GM18499 (cell line): ENCODE measurements around the gene GRIA3.

ENCODE experiments used
- ATAC-seq: cut with Tn5 transposase; IDR thresholded peaks from one replicate; pipeline ENCODE4 v1.9.1; 2021; ENCODE audit warnings: moderate number of reproducible peaks; ENCODE audit not compliant: insufficient read depth, unreplicated experiment

The GRIA3 gene

DNA sequence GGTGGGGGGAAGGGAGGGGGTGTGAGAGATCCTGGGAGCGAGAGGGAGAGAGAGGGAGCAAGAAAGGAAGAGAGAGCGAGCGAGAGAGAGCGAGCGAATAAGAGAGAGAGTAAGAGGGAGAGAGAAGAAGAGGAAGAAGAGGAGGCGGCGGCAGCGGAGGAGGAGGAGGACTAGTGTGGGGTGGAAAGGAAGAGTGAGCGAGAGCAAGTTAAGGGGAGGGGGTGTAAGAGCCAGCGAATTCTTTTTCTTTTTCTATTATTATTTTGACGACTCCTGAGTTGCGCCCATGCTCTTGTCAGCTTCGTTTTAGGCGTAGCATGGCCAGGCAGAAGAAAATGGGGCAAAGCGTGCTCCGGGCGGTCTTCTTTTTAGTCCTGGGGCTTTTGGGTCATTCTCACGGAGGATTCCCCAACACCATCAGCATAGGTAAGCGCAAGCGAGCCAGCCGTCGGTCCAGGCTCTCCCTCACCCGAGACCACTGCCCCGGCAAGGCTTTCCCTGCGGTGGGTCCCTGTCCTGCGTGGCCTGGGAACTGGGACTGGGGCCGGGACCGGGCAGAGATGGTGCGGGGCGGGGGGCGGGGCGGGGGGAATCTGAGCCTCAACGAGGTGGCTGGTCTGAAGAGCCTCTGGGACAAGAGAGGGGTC is at the start of gene GRIA3:
GRIA3 (plus strand) TSS at position 60 of the 647 bp plus-strand sequence; CDS start at position 318, 258 bp downstream.
- no peak for ATAC-seq

DNA sequence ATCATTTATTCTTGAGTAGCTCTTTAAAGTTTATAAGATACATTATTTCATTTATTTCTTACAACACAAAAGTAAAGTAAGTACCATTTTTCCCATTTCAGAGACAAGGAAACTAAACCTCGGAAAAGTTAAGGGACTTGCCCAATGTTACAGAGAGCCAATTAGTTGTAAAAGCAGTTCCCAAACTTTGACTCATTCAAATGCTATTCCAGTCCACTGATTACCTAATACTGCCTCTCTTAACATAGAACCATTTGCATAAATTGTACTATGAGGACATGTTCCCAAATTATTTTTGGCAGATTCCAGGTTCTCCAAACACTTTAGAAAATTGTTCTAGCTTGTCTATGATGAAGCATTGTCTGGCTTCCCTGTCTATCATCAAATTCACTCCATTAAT is 45.6 kb upstream of the GRIA3 start:
- ATAC-seq, result no peak

DNA sequence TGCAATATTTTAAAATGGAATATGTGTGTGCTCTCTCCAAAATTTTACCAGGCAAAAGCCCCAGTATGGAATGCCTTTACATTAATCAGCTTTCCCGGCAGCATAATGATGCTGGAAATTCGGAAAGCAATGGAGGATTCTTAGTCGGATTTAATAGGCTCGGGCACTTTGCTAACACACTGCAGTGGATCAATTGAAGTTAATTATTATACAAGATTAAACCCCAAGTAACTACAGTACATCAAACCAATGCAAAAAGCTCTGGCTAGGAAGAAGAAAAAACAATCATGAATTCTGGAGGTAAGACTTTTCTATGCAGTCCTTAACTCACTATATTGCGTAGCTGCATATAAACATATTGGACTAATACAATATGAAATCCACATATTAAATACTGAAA is 43.6 kb upstream of the GRIA3 start:
- ATAC-seq, result no peak

DNA sequence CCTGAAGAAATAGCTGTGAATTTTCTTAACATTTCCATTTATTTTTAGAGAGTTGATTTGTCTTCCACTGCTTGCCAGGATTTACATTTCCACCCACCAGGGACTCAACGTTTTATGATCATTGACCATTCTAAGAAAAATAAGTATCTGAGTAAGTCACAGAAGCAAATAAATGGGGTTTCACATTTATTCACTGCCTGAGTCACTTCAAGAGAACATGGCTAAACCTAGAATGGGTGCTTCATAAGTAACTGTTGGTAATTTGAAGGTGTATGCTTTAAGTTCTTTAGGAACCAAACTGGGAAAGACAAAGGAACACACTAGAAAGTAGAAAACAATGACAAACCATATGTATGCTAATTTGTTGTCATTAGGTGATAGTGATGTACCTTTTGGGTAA is 43.2 kb upstream of the GRIA3 start:
- no peak for ATAC-seq

DNA sequence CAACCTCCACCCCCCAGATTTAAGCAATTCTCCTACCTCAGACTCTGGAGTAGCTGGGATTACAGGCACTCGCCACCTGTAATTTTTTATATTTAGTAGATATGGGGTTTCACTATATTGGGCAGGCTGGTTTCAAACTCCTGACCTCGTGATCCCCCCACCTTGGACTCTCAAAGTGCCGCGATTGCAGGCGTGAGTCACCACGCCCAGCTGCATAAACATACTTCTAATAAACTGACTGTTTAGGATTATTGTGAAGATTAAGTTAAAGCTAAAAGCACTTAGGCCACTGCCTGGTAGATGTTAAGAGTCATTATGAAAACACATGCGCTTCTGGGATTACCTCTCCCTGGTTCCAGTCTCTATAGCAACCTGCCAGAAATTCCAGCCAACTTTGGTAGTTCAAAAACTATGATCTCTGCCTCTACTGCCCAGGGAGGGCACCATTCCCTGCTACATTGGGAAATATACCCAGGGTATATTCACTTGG is 30.2 kb upstream of the GRIA3 start:
- no peak for ATAC-seq

DNA sequence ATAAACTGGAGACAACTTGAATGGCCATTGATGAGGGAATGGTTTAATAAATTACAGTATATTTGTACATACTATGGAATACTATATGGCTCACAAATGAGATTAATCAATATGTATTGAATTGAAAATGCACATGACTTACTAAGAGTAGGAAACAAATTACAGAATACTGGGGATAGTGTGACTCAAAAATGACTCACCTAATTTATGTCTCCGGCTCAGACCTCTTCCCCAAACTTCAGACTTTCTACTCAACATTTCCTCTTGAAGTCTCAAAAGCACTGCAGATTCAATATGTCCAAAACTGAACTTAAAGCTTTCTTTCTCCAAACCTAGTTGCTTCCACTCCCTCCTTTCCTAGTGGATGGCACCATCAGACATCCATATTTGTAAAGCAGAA is 28.8 kb upstream of the GRIA3 start:
- no peak for ATAC-seq

DNA sequence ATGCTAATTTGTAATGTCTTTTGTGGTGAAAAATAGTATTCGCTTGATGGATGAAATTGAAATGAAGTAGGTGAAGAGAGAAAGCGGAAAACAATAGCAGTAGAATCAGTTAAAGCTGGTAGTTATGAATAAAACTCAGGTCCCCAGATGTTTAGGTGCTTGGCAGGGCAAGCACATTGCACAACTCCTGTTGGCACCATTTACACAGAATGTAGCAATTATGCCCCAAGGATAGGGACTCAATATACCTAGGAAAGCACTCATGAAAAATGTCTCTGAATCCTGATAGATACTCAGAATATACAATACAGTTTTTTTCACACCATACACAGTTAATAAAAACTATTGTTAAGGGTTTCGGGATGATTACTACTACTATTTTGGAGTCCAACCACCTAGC is 26.5 kb upstream of the GRIA3 start:
- no peak for ATAC-seq

DNA sequence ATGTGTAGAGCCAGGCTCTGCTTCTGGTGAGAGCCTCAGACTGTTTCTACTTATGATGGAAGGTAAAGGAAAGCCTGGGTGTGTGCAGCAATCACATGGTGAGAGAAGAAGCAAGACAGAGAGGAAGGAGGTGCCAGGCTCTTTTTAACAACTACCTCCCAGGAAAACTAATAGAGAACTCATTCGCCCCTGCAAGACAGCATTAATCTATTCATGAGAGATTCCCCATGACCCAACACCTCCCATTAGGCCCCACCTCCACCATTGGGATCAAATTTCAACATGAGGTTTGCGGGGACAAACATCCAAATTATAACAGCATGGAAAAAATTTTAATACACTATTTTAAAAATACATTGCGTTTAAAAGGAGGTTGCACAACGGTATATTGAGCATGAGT is 24.7 kb upstream of the GRIA3 start:
- no peak for ATAC-seq

DNA sequence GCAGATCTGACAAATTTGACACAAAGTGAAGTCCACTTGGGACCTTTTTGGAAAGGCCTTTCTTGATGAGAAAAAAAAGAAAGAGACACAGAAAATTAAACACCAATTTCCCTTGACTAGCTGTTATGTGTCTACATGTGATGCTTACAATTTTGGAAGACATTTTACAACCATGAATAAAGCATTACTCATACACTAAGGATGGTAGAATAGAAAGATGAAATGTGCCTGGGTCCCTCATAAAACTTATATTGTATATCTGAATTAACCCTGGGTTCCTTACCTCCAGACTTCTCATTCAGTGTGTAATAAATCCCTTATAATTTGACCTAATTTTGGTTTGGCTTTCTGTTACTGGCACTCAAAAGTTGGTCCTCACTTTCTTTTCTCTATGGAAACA is 16.5 kb upstream of the GRIA3 start:
- ATAC-seq, result no peak

DNA sequence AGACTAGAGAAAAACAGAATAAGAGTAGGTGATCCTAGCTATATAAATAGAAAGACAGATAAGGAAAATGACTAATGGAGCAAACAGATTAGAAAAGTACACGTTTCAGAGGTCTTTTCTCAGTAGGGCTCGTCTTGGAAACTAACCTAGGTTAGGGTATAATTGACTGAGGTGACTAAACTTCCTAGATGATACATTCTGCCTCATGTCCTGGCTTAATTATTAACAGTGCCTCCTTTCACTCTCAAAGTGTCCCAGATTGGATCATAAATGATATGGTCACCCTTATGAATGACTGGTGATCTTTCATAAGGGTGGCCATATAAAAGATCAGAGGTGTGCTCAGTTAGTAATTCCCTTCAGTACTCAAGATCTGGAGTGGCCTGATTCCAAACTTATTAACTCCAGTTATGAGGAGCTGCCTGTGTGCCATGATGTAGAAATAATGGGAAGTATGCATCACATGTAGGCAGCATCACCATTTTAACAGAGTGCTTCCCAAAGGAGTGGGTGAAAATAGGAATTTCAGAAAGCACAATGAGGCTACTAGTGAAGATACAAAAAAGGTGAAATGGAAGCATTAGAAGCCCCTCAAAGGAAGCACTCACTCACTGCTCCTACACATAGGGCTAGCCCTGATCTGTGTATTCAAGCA is 14.7 kb upstream of the GRIA3 start:
- ATAC-seq, result no peak

DNA sequence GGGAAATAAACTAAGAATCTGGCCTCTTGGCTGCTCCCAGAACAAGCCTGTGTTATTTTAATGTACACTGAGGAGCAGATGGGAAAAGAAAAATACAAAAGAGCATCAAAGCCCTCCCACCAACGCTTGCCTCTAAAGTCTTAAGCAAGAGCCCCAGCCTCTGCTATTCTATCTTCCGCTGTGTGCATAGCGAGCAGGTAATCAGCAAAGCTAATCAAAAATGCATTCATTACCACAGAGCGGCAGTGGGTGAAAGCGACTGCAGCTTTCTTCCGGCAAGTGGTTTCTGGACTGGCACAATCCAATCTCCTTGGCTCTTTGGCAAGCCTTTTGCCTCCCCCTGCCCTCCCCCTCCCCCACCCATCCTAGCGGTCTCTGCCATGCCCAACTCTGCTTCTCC is 13.5 kb upstream of the GRIA3 start:
- ATAC-seq, result no peak

DNA sequence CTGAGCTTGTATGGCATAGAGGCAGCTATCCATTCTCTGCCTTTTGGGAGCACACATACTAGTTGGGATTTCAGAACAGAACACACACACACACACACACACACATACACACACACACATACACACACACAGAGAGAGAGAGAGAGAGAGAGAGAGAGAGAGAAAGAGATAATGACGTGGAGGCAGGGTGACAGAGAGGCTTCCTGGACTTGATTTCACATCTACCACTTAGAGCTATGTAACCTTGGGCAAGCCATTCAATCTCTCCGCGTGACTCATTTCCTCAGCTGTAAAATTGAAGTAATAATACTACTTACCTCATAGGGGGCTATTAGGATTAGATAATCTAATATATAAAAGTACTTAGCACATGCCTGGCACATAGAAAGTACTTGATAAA is 12.3 kb upstream of the GRIA3 start:
- no peak for ATAC-seq

DNA sequence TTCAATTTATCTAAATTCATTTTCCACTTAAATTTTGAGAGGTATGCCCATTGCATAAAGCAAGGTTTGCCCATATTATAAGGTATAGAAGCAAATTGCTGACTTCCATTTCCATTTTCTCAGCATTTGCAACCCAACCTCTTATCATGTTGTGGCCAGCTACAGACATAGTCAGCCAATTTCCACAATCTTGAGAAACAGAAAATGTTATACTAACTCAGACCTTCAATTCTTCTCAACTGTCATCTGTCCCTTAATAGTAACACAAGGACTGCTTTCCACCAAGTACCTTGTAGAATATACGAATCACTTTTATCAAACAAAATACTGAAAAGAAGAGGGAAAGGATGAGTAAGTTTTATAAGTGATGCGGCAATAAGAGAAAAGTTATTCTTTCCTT is 11.2 kb upstream of the GRIA3 start:
- no peak for ATAC-seq

DNA sequence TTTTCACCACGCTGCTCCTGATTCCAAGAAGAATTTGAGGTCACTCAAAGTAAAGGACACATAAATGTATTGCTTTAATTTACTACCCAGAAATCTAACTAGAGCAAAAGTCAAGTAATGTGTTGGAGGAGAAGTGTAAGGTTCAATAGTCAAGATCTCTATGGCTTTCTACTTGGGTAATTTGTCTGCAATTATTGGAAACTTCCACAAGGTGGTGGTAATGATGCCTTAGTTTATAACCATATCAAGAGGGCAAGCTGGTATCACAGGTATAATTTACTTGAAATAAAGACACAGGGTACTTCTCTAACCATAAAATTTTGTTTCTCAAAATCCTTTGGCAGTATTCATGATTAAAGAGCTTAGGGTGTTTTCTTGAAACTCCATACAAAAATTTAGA is 10.2 kb upstream of the GRIA3 start:
- no peak for ATAC-seq

DNA sequence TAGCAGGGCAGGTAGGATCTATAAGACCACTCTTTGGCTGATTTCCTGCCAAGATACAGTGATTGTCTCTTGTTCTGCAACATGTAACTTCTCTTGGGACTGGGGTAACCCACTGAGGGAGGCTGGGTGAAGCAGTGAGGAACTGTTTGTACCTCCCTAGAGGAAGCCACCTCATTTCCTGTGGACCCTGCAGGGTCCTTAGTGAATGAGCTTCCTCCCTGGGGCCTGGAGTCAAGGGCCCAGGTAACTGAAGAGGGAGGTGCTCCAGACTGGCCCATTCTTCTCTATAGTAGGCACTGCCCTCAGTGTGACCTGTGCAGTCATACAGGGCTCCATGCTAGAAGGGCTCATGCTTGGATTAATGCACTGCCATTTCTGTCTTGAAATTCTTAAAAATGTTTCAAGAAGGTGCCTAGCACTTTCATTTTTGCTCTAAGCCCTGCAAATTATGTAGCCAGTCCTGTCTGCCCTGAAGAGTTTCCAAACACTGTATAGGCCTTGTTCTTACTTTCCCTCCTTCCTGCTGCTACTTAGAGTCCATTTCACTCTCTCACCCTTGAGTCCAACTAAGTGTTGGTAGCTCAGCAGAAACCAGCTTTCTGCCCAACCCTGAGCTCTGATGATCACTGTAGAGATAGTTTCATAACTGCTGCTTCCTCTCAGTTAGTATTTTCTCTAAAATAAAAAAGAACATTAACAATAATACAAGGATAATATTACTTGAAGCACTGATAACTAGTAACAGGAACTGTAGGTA is 8.5 kb upstream of the GRIA3 start:
- no peak for ATAC-seq

DNA sequence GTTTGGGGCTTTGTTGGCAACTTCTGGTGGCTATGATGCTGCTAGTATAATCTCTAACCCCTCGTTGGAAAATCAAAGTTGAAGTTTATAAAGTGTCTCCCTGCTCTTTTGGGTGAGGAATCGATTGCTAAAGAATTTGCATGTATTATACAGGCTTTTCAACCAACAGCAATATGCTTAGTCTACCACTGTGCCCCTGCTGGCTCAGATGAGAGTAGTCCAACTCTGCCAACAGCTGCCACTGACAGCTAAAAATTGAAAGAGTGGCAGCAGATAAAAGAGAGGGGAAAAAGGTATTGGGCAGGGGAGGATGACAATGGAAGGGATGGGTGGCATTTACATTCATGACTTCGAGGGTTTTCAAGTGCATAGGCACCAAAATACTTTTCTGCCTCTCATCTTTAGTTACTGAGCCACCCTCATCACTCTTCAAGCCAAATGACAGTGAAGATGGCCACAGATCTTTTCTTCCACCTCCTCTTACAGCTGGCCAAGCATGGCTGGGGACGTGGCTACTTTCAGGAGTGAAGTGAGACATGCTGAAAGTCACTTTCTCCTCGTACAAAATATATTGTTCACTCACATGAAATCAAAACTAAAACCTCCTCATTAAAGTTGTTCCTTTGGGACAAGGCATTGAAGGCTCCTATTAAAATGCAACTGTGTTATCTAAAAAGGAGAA is 2.7 kb upstream of the GRIA3 start:
- ATAC-seq, result no peak

DNA sequence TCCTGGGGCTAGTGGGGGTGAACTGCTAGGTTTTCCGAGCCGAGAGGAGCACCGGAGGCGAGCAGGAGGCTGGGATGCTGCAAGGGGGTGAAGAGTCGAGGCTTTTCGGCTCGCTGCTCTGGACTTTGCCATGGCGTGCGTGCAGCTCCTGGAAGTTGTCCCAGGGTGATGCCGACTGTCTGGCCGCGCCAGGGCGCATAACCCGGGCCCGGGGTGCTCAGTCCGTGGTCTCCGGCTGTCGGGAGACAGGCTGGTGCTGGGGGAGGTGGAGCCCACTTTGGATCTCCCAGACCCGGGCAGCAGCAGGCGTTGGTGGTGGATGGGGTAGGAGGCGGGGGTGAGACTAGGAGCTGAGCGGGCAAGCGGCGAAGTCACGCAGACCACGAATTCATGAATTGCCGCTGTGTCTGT is 793 bp downstream of the GRIA3 start:
- ATAC-seq, result no peak

DNA sequence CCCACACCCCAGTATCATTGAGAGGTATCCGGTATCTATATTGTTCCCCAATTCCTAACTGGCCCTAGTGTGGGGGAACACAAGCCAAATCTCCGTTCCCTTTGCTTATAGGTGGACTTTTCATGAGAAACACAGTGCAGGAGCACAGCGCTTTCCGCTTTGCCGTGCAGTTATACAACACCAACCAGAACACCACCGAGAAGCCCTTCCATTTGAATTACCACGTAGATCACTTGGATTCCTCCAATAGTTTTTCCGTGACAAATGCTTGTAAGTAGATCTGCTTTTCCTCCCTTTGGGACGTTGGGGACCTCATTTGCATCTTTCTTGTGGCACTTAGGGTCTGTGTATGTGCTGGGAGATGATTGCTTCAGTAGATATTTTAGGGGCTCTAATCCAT is 1.6 kb downstream of the GRIA3 start:
- ATAC-seq, result no peak

DNA sequence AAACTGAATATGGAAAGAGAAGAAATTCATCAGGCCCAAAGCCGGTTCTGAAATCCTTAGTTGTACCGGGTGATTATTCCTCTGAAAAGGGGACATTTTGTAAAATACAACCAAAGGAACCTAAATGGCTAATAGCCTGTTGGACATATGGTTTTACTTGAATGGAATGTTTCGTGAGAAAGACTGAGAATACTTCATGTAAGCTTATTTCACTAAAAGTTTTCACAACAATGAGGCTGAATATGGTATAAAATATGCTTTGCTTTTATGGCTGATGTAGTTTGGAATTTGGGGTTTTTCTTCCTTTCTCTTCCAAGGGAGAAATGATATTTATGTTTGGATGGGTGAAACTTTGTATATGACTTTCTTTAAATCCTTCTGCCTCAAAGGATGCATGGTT is 2.7 kb downstream of the GRIA3 start:
- ATAC-seq, result no peak

DNA sequence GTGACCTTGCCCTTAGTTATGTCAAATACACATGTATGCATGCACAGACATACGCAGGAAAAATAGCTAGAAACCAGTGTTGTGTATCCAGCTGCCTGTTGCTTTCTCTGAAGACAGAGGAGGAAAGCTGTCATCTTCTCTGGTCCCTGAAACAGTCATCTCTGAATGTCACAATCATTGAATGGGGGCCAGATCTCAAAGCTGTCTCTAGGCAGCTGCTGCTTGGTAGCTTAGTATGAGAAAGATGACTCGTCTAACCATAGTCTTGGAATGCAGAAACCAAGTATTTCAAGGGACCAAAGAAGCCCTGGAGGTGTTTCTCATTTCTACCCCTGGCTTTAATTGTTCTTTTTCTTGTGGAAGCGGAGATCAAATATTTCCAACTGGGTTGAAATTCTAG is 4.0 kb downstream of the GRIA3 start:
- ATAC-seq, result no peak

DNA sequence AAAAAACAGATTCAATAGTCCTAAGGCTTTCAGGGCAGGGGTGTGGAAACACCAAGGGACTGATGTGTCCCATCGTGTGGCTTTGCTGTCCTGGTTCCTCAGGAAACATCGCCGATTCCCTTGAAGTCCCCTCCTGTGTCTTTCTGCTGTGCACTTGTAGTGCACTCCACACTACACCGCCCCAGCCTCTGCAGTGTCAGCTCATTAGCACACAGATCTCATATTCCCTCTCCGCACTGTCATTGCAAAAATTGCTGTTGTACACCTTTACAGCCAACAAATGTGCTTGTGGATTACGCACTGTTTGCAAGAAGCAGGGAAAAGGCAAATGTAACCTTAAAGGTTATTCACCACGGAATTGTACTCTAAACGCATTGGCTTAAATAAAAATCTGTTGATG is 5.3 kb downstream of the GRIA3 start:
- ATAC-seq, result no peak
